ENCODE measurements around the gene BICC1. TPM values are rescaled to one million over a fixed set of nuclear protein-coding genes. Genes with fewer than 3 reads are reported as not detected.

The BICC1 gene
- total RNA-seq, 1 donor from 2014 or later = 609 TPM

GRCh38 chr10:58706836-58707235, 194.2 kb downstream of the BICC1 start:
- DNase-seq (ENCODE audit: low read depth) = no peak

DNA sequence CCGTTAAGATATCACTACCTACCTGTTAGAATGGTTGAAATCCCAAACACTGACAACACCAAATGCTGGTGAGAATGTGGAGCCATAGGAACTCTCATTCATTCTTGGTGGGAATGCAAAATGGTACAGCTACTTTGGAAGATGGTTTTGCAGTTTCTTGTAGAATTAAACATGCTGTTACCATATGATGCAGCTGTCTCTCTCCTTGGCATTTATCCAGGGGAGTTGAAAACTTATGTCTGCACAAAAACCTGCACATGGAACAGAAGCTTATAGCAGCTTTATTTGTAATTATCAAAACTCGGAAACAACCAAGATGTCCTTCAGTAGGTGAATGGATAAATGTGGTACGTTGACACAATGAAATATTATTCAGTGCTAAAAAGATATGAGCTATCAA, 199.5 kb downstream of the BICC1 start:
- no peak for DNase-seq (ENCODE audit: low read depth)

DNA sequence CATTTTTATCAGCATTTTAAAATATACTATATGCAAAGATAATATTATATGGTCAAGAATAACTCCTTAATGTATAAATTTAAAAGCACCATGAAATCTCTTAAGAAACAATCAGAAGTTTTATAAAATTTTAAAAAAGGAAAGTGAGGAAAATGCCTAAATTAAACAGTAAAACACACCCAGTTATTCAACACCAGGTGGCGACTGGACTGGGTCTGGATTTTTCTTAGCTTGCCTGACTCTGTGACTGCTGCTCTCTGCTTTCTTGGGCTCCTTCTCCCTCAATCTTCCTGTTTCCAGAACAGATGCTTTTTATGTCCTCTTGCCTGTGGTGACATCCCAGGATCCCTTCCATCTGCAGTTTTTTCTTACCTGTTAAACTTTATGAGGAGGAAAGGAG, 200.3 kb downstream of the BICC1 start:
- no peak for DNase-seq (ENCODE audit: low read depth)

- no peak for DNase-seq (ENCODE audit: low read depth)
These were observed 201.7 kb downstream of the BICC1 start for GRCh38 chr10:58714409-58714808.

GRCh38 chr10:58715061-58715460, 202.4 kb downstream of the BICC1 start:
- DNase-seq (ENCODE audit: low read depth) = no peak

- DNase-seq (ENCODE audit: low read depth) = no peak
These were observed 205.9 kb downstream of the BICC1 start for GRCh38 chr10:58718596-58718995.

GRCh38 chr10:58721601-58722281, 209.1 kb downstream of the BICC1 start:
- no peak for DNase-seq (ENCODE audit: low read depth)

DNA sequence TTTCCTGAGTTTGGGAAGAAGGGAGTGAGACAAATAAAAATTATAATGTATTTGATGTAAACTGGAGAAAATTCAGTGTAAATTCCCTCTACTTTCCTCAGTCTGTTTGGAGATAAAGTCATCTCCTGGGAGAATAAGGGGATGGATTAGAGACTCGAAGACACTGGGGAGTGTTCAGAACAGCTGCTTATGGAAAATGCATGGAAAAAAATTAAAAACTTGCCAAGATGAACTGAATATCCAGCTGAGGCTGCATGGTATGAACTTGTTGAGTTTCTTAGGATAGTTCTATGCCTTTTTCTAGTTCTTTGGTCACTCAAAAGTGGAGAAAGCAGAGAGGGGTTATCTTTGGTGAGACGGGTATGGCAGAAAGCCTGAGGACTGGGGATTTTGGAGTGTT, 210.5 kb downstream of the BICC1 start:
- DNase-seq (ENCODE audit: low read depth) = no peak

GRCh38 chr10:58723966-58724365, 211.3 kb downstream of the BICC1 start:
- DNase-seq (ENCODE audit: low read depth) = peak; percentile 43

GRCh38 chr10:58724781-58725180, 212.1 kb downstream of the BICC1 start:
- no peak for DNase-seq (ENCODE audit: low read depth)

GRCh38 chr10:58725901-58726300, 213.2 kb downstream of the BICC1 start:
- DNase-seq (ENCODE audit: low read depth) = no peak

DNA sequence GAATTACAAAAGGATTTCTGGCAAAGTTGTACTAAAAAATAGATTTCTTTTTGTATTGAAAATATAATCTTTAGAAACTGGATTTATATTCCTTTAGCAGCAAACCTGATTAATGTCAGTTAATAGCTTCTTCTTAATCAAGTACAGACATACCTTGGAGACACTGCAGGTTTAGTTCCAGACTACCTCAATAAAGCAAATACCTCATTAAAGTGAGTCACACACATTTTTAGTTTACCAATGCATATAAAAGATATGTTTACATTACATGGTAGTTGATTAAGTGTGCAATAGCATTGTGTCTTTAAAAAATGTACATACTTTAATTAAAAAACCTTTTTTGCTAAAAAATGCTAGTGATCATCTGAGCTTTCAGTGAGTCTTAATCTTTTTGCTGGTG, 215.0 kb downstream of the BICC1 start:
- no peak for DNase-seq (ENCODE audit: low read depth)

- no peak for DNase-seq (ENCODE audit: low read depth)
These were observed 218.6 kb downstream of the BICC1 start for GRCh38 chr10:58731276-58731675.

DNA sequence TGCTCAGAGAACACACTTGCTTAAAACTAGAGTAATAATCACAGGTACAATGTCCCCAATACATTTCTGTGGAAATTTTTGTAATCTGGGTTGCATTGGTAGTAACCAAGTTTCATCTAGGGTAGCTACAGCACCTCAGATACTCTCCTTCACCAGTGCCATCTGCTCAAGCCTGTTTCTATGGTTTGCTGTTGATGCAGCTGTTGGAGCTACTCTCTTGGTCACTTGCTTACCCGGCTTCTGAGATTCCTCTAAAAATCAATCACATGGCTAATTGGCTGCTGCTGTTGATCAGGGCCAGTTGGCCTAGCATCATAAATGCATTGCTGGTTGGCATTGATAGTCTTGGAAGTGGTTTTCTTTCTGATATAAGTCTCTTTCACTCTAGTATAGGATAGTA, 220.8 kb downstream of the BICC1 start:
- DNase-seq (ENCODE audit: low read depth) = no peak

DNA sequence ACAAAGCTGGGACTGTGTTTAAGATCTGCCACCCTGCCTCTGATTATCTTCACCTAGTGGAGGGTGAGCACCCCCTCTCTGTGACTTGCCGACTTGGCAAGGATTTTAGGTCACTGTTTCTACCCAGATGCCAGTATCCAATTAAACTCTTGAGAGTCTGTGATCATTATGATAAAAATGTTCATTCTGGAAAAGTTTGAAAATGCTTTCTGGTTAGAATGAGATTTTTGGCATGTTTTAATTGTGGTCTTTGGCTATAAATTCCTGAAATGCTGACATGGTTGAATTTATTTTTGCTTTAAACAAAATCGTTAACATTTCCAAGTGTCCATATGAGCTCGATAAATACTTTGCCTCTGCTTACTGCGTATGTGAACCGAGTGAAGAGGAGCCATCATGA, 221.4 kb downstream of the BICC1 start:
- DNase-seq (ENCODE audit: low read depth) = no peak

- no peak for DNase-seq (ENCODE audit: low read depth)
These were observed 222.0 kb downstream of the BICC1 start for GRCh38 chr10:58734664-58735063.

- DNase-seq (ENCODE audit: low read depth) = no peak
These were observed 222.4 kb downstream of the BICC1 start for GRCh38 chr10:58735087-58735486.

DNA sequence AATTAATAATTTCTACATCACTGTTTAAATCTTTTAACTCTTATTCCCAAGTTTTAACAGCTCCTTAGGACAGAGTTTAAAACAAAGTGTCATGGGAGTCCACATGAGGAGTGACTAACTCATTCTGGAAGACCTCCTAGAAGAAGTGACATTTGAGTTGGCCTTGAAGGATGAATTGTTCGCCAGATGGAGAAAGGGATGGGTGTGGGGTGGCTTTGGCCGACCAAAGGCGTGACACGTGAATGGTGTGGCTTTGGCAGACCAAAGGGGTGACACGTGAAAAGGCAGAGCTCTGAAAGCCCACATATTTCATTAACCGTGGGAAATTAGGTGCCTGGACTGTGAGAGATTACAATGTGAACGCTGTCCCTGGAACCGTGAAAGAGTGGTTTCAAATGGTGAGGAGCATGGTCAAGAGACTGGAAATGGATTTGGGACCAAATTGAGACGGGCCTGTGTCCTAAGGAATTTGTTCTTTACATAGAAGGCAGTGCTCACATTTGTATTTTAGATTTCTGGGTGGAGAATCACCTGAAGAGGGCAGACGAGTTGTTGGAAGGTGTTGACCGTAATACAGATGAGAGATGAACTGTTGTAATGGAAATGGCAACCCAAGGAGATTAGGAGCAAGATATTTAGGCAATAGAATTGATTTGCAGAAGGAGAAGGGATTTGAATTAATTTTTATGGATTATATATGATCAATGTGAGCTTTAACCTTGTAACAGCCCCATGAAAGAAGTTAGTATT, 228.1 kb downstream of the BICC1 start:
- DNase-seq (ENCODE audit: low read depth) = no peak

GRCh38 chr10:58741673-58742072, 229.0 kb downstream of the BICC1 start:
- no peak for DNase-seq (ENCODE audit: low read depth)

DNA sequence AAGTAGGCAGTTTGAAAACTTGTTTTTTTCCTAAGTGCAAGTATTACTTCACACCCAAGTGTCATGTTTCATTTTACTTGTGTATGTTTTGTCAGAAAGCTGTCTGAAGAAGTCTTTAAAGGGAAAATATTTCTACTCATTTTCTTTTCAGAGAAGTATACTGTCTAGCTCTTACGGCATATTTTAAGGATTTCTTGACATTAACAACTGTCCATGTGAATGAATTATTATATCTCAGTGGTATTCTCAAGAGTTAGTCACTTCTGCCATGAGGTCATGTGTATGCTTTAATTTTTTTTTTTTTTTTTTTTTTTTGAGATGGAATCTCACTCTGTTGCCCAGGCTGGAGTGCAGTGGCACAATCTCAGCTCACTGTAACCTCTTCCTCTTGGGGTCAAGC, 229.5 kb downstream of the BICC1 start:
- DNase-seq (ENCODE audit: low read depth) = no peak

DNA sequence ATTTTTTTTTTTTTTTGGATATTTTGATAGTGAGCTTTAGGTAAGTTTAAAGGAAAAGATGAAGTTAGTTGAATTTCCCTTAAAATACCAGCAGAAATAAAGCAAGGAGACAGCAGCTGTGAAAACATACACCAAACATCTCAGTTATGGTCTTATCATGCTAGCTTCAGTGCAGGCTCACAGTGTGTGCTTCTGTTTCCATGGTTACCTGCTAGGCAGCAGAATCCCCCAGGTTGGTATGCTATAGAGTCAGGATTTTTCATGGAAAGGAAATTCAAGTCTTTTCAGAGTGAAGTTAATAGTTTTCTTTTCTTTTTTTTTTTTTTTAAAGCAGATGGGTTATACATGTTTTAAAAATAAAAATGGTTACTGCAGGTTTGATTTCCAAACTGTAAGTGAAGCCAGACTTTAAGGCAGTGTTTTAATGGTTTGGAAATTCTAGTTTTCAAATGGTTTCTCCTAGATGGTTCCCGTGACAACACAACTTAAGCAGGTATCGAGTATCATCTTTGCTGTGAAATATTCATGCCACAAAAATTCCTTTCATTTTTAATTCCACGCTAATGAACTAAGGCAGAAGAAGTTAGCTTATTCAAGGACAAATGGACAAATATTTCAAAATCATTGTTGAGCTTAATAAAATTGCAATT, 230.9 kb downstream of the BICC1 start:
- peak; percentile 42 for DNase-seq (ENCODE audit: low read depth)

- peak; percentile 32 for DNase-seq (ENCODE audit: low read depth)
These were observed 234.0 kb downstream of the BICC1 start for GRCh38 chr10:58746474-58747185.

Measured in renal cortical epithelial cell (primary cell).